Ovary (tissue), 3 donors: ENCODE results near the gene CHL1.

ENCODE experiments used
- CTCF ChIP-seq, 3 donors: fragments of 450-650 bp in 2 of 3; fragments of 200-600 bp in 1 of 3; IDR thresholded peaks; one replicate each; pipeline versions ENCODE4 v1.5.1 to v1.8.0; 2016 to 2022; ENCODE audit warnings: antibody characterized with exemption in 3 of 3, mild to moderate bottlenecking in 1 of 3
- POLR2A ChIP-seq: fragments of 450-650 bp; IDR thresholded peaks from one replicate; pipeline ENCODE4 v1.6.1; 2017; ENCODE audit warnings: antibody characterized with exemption, mild to moderate bottlenecking, moderate library complexity
- donor health status: DM: no; HTN: no; CAD: no.

- TF ChIP-seq CTCF (IDR thresholded peaks at IDR 0.05) (no peak), POLR2A (no peak)
Observed at GRCh38 chr3:346186-346585, 149.6 kb downstream of the CHL1 start.
